Measurements from ENCODE around the gene ANO9. TPM values are rescaled to one million over a fixed set of nuclear protein-coding genes. Genes with fewer than 3 reads are reported as not detected.

The ANO9 gene
- total and polyA plus RNA-seq, 2 experiments from 2014 or later = 9.0 to 10.2 TPM

- no peaks in the 10 kb centered on the region for H3K36me3 Mint-ChIP-seq (ENCODE audit: low read depth)
- Histone ChIP-seq H3K4me2 (no peak overlapping the region), H3K36me3 (ENCODE audit: insufficient read depth) (no peaks in the 10 kb centered on the region), H3K27me3 (ENCODE audit: insufficient read depth) (no peaks in the 10 kb centered on the region), H3K27ac (ENCODE audit: low read depth) (no peak overlapping the region), H3K4me1 (ENCODE audit: insufficient read depth) (peaks cover 7% of the 10 kb centered on the region; the same call in 1 of the 2 replicates), H3K4me3 (no peak overlapping the region), H3K79me2 (replicated peaks; ENCODE audit: insufficient read depth) (peaks cover 3% of the 10 kb centered on the region), H3F3A (replicated peaks; ENCODE audit: low read depth) (peaks cover 7% of the 10 kb centered on the region), H4K20me1 (replicated peaks; ENCODE audit: insufficient read depth) (no peaks in the 10 kb centered on the region; the same call in 1 of the 2 replicates), H3K9me2 (ENCODE audit: insufficient read depth) (no peaks in the 10 kb centered on the region), H2AFZ (no peak overlapping the region)
- ATAC-seq = no peak
- H3K4me3 Mint-ChIP-seq = no peak overlapping the region
- no peak overlapping the region for H3K27ac Mint-ChIP-seq
- H3K4me1 Mint-ChIP-seq = peaks cover 26% of the 10 kb centered on the region
- no peak for TF ChIP-seq ZNF331 (CRISPR knock-in tag; IDR thresholded peaks at IDR 0.05; ENCODE audit: low read depth)
- TF ChIP-seq EZH2 (IDR thresholded peaks at IDR 0.05; ENCODE audit: low read depth, unreplicated experiment) = no peak
- no peak for TF ChIP-seq ZNF462 (CRISPR knock-in tag; IDR thresholded peaks at IDR 0.05)
- no peak for TF ChIP-seq NANOG (IDR thresholded peaks at IDR 0.05; ENCODE audit: borderline replicate concordance)
- no peak for TF ChIP-seq EZH2phosphoT487 (IDR thresholded peaks at IDR 0.05; ENCODE audit: unreplicated experiment)
- TF ChIP-seq CTCF (conservative IDR thresholded peaks at IDR 0.05; ENCODE audit: low read depth in 2 of 2) = no peak
- TF ChIP-seq ZNF114 (CRISPR knock-in tag; IDR thresholded peaks at IDR 0.05) = no peak
- no peak for TF ChIP-seq CREB1 (CRISPR knock-in tag; IDR thresholded peaks at IDR 0.05; ENCODE audit: low read depth)
- TF ChIP-seq REST (IDR thresholded peaks at IDR 0.05; ENCODE audit: unreplicated experiment) = no peak
- TF ChIP-seq JUNB (IDR thresholded peaks at IDR 0.05; ENCODE audit: unreplicated experiment) = no peak
- no peak for TF ChIP-seq ETS1 (IDR thresholded peaks at IDR 0.05)
- TF ChIP-seq STAT1 (IDR thresholded peaks at IDR 0.05; ENCODE audit: unreplicated experiment) = no peak
- TF ChIP-seq POLR2AphosphoS5 (IDR thresholded peaks at IDR 0.05; ENCODE audit: low read depth) = no peak
- DNase-seq (ENCODE audit: low spot score) = no peak
- H3K9me3 Mint-ChIP-seq = no peaks in the 10 kb centered on the region
- H3K27me3 Mint-ChIP-seq (ENCODE audit: insufficient read depth, low read depth, poor library complexity) = peaks cover 19% of the 10 kb centered on the region
Measured at GRCh38 chr11:418343-419247, 23.2 kb downstream of the ANO9 start.
